Measurements from ENCODE around the gene CDR2.
"Not testable (repeated sequence)": the region's sequence is repeated elsewhere in the genome, so short reads cannot be mapped to it uniquely, and the experiment has no call there.

CDR2 gene

GRCh38 chr16:22352723-22353122 lies 21.7 kb downstream of the CDR2 start:
- DNase-seq (ENCODE audit: low read depth) = no peak

DNA sequence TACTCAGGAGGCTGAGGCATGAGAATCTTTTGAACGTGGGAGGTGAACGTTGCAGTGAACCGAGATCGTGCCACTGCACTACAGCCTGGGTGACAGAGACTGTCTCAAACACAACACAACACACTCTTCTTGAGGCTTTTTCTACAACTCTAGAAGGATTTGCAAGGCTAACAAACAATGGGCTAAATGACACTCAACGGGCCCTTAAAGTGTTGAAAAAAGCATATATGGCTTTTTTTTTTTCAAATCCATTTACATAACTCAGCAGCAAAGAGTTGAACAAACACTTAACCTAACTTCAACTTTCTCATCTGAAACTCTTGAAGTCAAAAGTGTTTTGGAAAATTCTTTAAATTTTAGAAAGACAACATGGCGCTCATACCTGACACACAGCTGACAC lies 22.3 kb downstream of the CDR2 start:
- no peak for DNase-seq (ENCODE audit: low read depth)

DNA sequence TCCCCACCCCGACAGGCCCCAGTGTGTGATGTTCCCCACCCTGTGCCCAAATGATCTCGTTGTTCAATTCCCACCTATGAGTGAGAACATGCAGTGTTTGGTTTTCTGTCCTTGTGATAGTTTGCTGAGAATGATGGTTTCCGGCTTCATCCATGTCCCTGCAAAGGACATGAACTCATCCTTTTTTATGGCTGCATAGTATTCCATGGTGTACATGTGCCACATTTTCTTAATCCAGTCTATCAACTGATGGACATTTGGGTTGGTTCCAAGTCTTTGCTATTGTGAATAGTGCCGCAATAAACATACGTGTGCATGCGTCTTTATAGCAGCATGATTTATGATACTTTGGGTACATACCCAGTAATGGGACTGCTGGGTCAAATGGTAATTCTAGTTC lies 23.4 kb downstream of the CDR2 start:
- DNase-seq (ENCODE audit: low read depth) = not testable (repeated sequence)

- no peak for DNase-seq (ENCODE audit: low read depth)
Observed at GRCh38 chr16:22348291-22348690, 26.1 kb downstream of the CDR2 start.

DNA sequence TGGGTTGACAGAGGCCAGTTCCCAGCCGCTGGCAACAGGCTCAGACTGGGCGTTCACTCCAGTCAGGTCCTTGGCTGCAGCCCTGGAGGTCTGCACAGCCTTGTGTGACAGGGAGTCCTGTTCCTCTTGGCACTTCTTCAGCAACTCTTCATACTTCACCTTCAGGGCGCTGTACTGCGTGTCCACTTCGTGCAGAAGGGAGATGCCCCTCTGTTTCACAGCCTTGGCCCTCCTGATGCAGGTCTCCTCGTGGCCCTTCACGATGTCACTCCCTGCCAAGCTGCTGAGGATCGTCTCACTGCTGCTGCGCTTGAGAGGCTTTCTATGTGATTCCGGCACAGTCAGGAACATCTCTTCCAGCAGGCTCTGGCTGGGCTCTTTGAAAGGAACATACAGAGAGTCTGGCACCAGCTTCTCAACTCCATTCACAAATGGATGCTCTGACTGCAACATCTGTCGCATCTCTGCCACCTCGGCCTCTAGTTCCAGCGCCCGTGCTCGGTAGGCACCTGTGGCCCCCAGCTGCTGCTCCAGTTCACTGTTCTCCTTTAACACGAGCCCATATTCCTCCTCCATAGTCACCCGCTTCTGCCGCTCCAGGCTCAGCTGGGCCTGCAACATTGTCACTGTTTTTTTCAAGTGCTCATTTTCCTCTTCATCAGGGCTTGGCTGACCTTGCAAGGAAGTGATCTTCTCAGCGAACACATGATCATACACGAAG lies 27.2 kb downstream of the CDR2 start:
- no peak for DNase-seq (ENCODE audit: low read depth)

- DNase-seq (ENCODE audit: low read depth) = no peak
Observed at GRCh38 chr16:22346483-22346882, 27.9 kb downstream of the CDR2 start.

- no peak for DNase-seq (ENCODE audit: low read depth)
Observed at GRCh38 chr16:22342082-22342481, 32.3 kb downstream of the CDR2 start.

DNA sequence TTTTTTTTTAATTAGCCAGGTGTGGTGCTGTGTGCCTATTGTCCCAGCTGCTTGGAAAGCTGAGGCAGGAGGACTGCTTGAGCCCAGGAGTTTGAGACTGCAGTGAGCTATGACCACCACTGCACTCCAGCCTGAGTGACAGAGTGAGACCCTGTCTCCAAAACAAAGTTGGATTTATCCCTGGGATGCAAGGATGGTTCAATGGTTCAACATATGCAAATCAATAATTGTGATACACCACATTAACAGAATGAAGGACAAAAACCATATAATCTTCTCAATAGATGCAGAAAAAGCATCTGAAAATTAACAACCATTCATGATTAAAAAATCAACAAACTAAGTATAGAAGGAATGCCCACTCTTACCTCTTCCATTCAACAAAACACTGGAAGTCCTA lies 33.5 kb downstream of the CDR2 start:
- no peak for DNase-seq (ENCODE audit: low read depth)

DNA sequence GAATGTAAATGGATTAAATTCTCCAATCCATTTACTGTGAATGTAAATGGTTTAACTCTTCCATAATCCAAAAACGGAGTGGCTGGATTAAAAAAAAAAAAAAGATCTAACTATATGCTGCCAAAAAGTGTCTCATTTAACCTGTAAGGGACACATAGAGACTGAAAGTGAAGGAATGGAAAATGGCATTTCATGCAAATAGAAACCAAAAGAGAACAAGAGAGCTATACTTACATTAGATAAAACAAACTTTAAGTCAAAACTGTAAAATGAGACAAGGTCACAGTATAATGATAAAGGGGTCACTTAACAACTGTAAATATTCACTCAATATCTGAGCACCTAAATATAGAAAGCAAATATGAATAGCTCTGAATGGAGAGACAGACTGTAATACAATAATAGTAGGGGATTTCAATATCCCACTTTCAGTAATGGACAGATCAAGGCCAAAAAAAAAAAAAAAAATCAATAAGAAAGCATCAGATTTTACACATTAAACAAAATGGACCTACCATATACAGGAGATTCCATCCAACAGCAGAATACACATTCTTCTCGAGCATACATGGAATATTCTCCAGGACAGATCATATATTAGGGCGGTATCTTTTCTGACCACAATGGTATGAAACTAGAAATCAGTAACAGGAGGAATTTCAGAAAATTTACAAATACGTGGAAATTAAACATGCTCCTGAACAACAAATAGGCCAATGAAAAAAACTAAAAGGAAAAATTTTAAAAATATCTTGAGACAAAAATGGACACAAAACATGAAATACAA lies 36.4 kb downstream of the CDR2 start:
- DNase-seq (ENCODE audit: low read depth) = no peak

DNA sequence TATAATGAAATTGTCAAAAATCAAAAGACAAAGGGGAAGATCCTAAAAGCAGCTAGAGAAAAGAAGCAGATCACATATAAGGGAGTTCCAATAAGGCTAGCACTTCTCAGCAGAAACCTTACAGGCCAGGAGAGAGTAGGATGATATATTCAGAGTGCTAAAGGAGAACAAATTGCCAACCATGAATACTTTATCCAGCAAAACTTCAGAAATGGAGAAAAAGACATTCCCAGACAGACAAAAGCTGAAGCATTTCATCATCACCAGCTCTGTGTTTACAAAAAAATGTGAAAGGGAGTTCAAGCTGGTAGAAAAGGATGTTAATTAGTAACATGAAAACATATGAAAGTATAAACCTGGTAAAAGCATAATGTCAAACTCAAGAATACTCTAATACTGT lies 37.4 kb downstream of the CDR2 start:
- no peak for DNase-seq (ENCODE audit: low read depth)

GRCh38 chr16:22336581-22336980 lies 37.8 kb downstream of the CDR2 start:
- DNase-seq (ENCODE audit: low read depth) = no peak

DNA sequence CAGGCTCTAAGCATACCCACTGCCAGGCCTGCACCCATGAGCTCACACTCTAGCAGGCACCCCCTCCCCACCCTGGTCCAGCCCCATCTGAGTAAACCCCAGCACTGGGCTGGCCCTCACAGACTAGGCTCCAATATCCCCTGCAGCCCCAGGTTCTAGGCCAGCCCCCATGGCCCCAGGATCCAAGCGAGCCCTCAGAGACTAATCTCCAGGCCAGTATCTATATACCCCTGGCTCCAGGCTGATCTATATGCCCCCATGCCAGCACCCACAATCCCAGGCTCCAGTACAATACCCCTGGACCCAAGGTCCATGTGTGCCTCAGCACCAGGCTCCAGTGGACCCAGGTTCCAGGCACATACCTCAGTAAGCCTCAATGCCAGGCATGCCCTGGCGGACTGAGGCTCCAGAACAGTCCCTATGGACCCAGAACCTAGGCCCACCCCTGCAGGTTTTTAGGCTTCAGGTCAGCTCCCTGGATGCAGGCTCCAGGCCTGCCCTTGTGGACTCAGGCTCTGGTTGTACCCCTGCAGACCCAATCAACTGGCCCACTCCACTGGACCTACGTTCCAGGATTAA lies 38.7 kb downstream of the CDR2 start:
- no peak for DNase-seq (ENCODE audit: low read depth)

DNA sequence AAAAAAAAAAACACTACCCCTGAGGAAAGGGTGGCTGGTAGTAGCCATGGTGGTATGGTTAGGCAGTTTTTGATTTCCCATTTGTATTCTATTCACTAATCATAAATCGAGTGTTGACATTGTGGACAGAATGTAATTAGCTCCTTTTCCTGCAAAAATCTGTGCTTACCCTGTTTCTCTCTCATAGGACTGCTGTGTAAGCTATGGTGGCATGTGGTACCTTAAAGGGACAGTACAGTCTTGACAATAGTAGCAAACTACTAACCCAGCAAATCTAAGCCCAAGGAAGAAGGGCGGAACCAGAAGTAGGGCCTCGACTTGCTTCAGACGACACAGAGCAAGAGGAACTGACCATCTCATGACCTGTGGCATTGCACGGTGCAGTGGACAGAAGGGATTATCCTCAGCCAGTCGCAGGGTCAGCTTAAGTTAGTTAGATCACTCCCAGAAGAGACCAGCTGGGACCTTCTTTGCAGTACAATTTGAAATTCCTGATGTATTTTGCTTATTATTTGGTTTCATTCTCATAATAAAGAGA lies 40.9 kb downstream of the CDR2 start:
- no peak for DNase-seq (ENCODE audit: low read depth)

DNA sequence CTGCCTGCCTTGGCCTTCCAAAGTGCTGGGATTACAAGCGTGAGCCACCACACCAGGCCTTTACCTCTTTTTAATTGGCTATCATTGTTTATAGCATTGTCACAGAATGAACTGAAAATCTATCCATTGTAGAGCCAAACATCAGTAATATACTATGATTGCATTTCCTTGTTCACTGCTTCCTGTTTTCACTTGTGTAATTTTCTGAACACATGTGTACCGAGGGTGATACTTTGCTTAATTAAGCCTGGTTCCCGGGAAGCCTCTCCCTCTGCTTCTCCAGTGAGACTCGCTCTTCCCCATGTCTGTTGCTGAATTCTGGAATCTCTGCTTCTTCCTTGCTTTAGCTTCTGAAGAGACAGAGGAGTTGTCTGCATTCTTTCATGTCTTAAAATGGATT lies 44.1 kb downstream of the CDR2 start:
- DNase-seq (ENCODE audit: low read depth) = no peak

GRCh38 chr16:22329199-22329695 lies 45.2 kb downstream of the CDR2 start:
- no peak for DNase-seq (ENCODE audit: low read depth)

- DNase-seq (ENCODE audit: low read depth) = no peak
Observed at GRCh38 chr16:22328081-22328725, 46.2 kb downstream of the CDR2 start.

DNA sequence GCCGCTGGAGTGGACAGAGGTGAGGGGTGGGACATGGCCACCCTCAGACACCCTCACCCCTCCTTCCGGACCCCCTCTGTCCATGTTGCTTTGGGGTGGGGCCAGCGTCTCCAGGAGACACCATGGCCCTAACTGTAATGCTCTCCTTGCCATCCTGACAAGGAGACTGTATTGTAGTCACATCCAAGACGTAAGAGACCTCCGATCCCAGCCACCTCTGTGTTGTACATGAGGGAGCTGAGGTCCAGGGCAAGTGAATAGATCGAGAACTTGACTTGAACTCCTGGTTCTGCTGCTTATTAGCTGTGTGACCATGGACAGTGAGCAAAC lies 47.0 kb downstream of the CDR2 start:
- no peak for DNase-seq (ENCODE audit: low read depth)

GRCh38 chr16:22326771-22327445 lies 47.5 kb downstream of the CDR2 start:
- DNase-seq (ENCODE audit: low read depth) = no peak

- no peak for DNase-seq (ENCODE audit: low read depth)
Observed at GRCh38 chr16:22326369-22326652, 48.1 kb downstream of the CDR2 start.

DNA sequence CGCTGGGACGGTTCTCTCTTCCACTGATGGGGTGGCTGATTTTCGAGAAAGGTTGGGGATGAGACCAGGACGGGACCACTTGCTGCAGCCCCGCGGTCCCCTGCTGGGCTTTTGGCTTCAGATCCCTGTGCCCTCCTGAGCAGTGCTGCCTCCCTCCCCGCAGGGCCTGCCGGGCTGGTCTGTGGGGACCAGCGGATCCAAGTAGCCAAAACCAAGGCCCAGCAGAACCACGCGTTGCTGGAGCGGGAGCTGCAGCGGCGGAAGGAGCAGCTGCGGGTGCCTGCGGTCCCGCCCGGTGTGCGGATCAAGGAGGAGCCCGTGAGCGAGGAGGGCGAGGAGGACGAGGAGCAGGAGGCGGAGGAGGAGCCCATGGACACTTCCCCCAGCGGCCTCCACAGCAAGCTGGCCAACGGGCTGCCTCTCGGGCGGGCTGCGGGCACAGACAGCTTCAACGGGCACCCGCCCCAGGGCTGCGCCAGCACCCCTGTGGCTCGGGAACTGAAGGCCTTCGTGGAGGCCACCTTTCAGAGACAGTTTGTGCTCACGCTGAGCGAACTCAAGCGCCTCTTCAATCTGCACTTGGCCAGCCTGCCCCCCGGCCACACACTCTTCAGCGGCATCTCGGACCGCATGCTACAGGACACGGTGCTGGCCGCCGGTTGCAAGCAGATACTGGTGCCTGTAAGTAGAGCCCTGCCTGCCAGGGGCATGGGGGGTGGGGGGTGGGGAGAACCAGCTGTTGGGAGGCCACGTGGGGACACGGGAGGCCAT lies 48.6 kb downstream of the CDR2 start:
- no peak for DNase-seq (ENCODE audit: low read depth)

All from stimulated activated CD8-positive, alpha-beta memory T cell treated with anti-CD3 and anti-CD28 coated beads, Interleukin-4, amount 100 ng/mL, for 24 hours (primary cell).